Subcutaneous adipose tissue (tissue), 4 donors: ENCODE data around the gene SPTBN1. TPM values are rescaled to one million over a fixed set of nuclear protein-coding genes. Genes with fewer than 3 reads are reported as not detected.

Source experiments
- CTCF ChIP-seq: fragments of 450-650 bp; IDR thresholded peaks from one replicate; pipeline ENCODE4 v1.5.1; 2016; ENCODE audit warnings: low read depth, mild to moderate bottlenecking, control low read depth, antibody characterized with exemption, moderate library complexity
- total RNA-seq, 4 donors: library from RNA; depleted of rRNA; stranded (reverse); fragments of >200 nt; gene quantifications; one replicate each; pipeline ENCODE4 v1.1.0, GENCODE V29; 2016

The SPTBN1 gene
- total RNA-seq, 4 donors from 2014 or later = 655 to 1,523 (median 889) TPM

DNA sequence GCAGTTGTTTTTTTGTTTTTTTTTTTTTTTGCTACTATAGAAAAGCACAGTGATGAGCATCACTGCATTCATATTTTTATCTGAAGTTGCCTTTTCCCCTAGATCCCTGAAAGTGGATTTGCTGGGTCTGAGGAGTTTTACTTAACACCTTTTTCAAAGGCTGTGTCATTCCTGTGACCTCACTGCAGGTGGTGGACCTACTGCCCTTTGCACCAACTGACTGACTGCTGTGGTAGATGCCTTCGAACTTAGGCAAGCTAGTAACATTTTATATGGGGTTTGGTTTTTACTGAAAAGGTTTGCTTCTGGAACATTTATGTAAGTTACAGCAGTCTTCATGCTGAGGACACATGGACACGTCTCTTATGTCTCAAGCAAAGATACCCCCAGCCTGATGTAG, 36.2 kb downstream of the SPTBN1 start:
- TF ChIP-seq CTCF = no peak

DNA sequence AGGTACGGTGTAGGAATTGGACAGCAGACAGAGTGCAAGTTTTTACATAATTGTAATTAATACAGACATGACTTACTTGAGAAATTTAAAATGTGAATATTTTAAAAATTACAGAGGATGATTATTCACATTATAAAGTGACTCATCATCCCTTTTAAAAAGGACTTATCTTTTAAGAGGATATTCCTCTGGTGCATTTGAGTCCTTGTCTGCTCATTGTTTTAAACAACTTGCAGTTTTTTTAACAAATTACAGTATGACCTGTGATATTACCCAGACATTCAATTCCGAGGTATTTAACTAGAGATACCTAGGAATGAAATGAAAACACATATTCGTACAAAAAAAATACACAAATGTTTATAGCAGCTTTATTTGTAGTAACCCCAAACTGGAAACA, 38.0 kb downstream of the SPTBN1 start:
- TF ChIP-seq CTCF = no peak

GRCh38 chr2:54496920-54497319, 40.8 kb downstream of the SPTBN1 start:
- no peak for TF ChIP-seq CTCF

DNA sequence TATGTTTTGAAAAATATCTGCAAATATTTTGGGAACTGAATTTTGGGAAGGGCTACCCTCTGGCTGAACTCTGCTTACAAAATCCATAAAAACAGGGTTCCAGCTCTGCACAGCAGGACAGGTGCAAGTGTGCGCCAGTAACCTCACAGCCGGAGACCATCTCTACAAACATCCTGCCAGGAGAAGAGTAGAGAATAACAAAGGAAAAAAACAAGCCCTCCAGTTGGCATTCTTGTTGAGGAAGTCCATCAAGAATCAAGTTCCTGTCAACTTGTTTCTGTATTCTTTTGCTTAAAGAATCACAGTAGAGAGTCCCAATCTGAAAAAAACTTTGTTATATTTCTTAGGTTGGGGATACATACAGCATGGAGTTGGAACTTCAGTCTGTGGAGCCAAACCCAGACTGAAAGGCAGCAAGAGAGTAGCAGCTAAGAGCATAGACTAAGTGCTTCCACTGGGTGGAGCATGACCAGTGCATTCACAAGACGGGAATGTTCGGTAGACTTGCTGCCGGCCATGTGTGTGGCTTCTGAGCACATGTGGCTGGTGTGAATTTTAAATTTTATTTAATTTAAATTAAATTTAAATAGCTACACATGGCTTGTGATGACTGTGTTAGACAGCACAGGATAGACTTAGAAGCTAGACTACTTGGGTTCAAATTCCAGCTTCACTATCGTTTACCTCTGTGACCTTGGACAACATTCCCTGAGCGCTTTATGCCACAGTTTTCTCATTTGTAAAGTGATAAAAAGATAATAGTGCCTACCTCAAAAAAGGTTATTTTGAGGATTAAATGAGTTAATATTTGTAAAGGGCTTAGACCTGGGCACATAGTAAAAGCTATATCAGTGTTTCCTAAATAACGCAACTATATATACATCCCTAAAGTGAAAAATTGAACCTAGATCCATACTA, 41.9 kb downstream of the SPTBN1 start:
- TF ChIP-seq CTCF = no peak

DNA sequence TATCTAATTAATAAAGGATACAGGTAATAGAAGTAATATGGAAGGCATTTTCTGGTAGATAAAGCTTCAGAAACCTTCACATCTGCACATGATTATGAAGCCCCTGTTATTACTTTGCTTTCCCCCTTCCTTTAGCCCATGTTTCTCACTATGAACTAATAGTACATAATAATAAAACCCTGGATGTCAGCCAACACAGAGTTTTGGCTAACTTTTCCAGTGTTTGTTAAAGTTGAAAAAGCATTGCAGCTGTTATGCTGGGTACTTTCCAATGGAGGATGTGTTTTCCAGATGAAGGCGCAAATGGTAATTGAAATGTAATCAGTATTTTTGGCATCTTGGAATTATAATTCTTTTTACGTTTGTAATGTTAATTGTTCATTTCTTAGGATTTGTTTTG, 43.5 kb downstream of the SPTBN1 start:
- TF ChIP-seq CTCF = no peak

DNA sequence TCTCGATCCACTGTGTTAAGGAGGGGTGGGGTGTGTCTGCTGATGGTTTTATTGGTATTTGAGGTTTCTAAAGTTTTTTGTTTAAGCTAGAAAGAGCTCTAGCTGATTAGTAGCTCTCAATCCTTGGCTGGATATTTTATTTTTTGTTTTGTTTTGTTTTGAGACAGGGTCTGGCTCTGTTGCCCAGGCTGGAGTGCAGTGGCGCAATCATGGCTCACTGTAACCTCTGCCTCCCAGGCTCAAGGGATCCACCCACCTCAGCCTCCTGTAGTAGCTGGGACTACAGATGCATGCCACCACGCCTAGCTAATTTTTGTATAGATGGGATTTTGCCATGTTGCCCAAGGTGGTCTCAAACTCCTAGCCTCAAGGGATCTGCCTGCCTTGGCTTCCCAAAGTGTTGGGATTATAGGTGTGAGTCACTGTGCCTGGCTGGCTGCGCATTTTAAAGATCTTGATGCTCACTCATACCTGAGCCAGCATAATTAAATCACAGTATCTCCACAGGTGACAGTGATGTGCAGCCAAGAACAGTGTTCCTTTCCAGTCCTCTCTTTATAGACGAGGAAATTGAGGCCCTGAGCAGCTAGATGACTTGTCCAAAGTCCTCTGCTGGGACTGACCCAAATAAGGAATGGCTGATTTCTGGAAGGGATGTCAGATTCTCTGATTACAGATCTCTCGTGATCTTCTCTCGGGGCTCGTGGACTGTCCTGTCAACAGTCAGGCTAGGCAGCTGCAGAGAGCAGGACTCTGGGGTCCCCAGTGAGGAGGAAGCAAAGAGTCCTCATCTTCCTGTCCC, 44.5 kb downstream of the SPTBN1 start:
- no peak for TF ChIP-seq CTCF

DNA sequence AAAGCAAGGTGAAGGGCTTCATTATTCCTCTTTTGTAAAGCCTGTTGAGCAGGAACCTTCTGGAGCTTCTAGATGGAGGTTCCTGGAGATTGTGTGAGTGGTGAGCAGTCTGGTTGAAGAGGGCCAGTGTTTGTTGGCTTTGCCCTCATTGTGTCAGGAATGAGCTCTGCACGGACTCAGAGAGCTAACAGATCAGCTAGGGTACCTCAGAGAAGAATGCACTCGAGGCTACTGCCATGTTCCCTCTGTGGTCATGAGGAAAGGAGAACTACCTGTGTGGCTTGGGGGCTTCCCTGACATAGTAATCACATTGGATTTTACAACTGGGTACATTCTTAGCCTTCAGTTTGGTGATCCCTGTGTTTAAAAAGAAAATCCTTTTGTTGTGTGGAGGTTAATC, 46.6 kb downstream of the SPTBN1 start:
- TF ChIP-seq CTCF = no peak
